NB4 (cell line): ENCODE results near the gene LIN37.
"Not testable (repeated sequence)": the region's sequence is repeated elsewhere in the genome, so short reads cannot be mapped to it uniquely, and the experiment has no call there.

ENCODE experiments used
- DNase-seq: peaks from one replicate; pipeline ENCODE4 v3.0.0; 2010; ENCODE audit warnings: low read depth
- H3K4me3 ChIP-seq: one replicate; pipeline ENCODE4 v1.5.1; 2011; ENCODE audit warnings: mild to moderate bottlenecking, low read depth, low read length, moderate library complexity
- MYC ChIP-seq: IDR thresholded peaks from 2 replicates; pipeline ENCODE4 v1.6.1; 2011; ENCODE audit warnings: low read depth, low read length
- POLR2A ChIP-seq: IDR thresholded peaks from 2 replicates; pipeline ENCODE4 v1.6.1; 2011; ENCODE audit warnings: mild to moderate bottlenecking; ENCODE audit not compliant: insufficient read length; ENCODE audit errors: extremely low read depth
- TF ChIP-seq, protein P1 (sequence below): IDR thresholded peaks from one replicate; pipeline ENCODE4 v1.5.1; 2012; ENCODE audit warnings: low read depth, low read length
- TF ChIP-seq, protein P2 (sequence below): IDR thresholded peaks from 2 replicates; pipeline ENCODE4 v1.6.1; 2011; ENCODE audit warnings: low read depth, low read length

The LIN37 gene

DNA sequence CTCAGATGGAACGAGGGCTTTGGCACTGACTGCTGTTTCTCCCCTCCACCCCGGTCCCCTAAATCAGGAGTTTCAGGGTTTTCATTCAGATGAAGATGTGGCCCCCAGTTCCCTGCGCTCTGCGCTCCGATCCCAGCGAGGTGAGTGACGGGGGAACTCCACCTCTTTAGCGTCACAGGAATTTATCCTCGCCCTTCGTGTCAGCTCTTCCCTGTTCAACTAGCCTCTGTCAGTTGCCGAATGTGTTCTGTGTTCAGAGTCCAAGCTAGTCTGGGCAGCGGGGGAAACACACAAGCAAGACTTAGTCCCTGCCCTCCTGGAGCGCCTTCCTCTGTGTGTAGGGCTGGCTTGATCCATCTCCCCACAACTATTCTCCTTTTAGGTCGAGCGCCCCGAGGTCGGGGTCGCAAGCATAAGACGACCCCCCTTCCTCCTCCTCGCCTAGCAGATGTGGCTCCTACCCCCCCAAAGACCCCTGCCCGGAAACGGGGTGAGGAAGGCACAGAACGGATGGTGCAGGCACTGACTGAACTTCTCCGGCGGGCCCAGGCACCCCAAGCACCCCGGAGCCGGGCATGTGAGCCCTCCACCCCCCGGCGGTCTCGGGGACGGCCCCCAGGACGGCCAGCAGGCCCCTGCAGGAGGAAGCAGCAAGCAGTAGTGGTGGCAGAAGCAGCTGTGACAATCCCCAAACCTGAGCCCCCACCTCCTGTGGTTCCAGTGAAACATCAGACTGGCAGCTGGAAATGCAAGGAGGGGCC, 28.8 kb upstream of the LIN37 start:
- H3K4me3 ChIP-seq = peak overlapping the region; percentile 76
- DNase-seq = no peak
- no peak for TF ChIP-seq MYC
- TF ChIP-seq, protein P1, sequence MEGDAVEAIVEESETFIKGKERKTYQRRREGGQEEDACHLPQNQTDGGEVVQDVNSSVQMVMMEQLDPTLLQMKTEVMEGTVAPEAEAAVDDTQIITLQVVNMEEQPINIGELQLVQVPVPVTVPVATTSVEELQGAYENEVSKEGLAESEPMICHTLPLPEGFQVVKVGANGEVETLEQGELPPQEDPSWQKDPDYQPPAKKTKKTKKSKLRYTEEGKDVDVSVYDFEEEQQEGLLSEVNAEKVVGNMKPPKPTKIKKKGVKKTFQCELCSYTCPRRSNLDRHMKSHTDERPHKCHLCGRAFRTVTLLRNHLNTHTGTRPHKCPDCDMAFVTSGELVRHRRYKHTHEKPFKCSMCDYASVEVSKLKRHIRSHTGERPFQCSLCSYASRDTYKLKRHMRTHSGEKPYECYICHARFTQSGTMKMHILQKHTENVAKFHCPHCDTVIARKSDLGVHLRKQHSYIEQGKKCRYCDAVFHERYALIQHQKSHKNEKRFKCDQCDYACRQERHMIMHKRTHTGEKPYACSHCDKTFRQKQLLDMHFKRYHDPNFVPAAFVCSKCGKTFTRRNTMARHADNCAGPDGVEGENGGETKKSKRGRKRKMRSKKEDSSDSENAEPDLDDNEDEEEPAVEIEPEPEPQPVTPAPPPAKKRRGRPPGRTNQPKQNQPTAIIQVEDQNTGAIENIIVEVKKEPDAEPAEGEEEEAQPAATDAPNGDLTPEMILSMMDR = no peak
- TF ChIP-seq POLR2A = no peak
- TF ChIP-seq, protein P2, sequence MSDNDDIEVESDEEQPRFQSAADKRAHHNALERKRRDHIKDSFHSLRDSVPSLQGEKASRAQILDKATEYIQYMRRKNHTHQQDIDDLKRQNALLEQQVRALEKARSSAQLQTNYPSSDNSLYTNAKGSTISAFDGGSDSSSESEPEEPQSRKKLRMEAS = no peak

DNA sequence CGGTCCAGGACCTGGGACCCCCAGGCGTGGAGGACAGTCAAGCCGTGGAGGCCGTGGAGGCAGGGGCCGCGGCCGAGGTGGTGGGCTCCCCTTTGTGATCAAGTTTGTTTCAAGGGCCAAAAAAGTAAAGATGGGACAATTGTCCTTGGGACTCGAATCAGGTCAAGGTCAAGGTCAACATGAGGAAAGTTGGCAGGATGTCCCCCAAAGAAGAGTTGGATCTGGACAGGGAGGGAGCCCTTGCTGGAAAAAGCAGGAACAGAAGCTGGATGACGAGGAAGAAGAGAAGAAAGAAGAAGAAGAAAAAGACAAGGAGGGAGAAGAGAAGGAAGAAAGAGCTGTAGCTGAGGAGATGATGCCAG, 28.2 kb upstream of the LIN37 start:
- no peak for DNase-seq
- TF ChIP-seq MYC (no peak), POLR2A (no peak)
- TF ChIP-seq, protein P1 = no peak
- TF ChIP-seq, protein P2 = no peak
- H3K4me3 ChIP-seq = no peak overlapping the region

DNA sequence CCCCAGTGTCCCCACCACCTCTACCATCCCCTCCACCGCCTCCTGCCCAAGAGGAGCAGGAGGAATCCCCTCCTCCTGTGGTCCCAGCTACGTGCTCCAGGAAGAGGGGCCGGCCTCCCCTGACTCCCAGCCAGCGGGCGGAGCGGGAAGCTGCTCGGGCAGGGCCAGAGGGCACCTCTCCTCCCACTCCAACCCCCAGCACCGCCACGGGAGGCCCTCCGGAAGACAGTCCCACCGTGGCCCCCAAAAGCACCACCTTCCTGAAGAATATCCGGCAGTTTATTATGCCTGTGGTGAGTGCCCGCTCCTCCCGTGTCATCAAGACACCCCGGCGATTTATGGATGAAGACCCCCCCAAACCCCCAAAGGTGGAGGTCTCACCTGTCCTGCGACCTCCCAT, 27.7 kb upstream of the LIN37 start:
- no peak overlapping the region for H3K4me3 ChIP-seq
- no peak for DNase-seq
- TF ChIP-seq, protein P1 = no peak

DNA sequence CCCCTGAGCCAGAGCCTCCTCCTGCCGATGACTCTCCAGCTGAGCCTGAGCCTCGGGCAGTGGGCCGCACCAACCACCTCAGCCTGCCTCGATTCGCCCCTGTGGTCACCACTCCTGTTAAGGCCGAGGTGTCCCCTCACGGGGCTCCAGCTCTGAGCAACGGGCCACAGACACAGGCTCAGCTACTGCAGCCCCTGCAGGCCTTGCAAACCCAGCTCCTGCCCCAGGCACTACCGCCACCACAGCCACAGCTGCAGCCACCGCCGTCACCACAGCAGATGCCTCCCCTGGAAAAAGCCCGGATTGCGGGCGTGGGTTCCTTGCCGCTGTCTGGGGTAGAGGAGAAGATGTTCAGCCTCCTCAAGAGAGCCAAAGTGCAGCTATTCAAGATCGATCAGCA, 27.0 kb upstream of the LIN37 start:
- H3K4me3 ChIP-seq = no peak overlapping the region
- DNase-seq = no peak
- no peak for TF ChIP-seq MYC
- no peak for TF ChIP-seq POLR2A

DNA sequence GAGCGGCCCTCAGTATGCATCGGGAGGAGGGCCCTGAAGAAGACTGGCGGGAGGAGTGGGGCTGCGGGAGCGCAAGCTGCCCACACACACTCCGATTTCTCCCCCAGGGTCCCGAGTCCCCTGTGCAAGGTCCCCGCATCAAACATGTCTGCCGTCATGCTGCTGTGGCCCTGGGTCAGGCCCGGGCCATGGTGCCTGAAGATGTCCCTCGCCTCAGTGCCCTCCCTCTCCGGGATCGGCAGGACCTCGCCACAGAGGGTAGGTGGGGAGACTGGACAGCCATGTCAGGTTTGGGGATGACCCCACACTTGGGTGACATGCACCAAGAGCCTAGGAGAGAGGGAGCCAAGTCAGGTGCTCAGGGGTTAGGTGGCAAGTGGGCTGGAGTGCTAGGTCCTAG, 25.9 kb upstream of the LIN37 start:
- no peak overlapping the region for H3K4me3 ChIP-seq
- no peak for TF ChIP-seq POLR2A
- TF ChIP-seq, protein P2 = no peak
- TF ChIP-seq, protein P1 = no peak
- no peak for TF ChIP-seq MYC
- no peak for DNase-seq

DNA sequence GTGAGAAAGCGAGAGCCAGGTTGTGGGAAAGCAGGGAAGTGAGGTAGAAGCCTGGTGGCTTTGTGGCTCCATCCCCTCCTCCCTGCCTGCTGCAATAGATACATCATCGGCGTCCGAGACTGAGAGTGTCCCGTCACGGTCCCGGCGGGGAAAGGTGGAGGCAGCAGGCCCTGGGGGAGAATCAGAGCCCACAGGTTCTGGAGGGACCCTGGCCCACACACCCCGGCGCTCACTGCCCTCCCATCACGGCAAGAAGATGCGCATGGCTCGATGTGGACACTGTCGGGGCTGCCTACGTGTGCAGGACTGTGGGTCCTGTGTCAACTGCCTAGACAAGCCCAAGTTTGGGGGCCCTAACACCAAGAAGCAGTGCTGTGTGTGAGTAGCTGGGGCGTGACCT, 25.5 kb upstream of the LIN37 start:
- no peak for TF ChIP-seq MYC
- TF ChIP-seq, protein P2 = no peak
- TF ChIP-seq POLR2A = no peak
- TF ChIP-seq, protein P1 = no peak
- no peak overlapping the region for H3K4me3 ChIP-seq
- no peak for DNase-seq

DNA sequence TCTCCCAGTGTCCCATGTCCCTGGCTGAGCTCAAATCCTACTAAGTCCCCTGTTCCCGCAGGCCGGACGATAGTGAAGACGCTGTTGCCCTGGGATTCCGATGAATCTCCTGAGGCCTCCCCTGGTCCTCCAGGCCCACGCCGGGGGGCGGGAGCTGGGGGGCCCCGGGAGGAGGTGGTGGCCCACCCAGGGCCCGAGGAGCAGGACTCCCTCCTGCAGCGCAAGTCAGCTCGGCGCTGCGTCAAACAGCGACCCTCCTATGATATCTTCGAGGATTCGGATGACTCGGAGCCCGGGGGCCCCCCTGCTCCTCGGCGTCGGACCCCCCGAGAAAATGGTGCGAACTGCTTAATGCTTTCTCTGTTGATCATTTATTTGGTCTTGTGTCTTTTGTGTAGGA, 24.7 kb upstream of the LIN37 start:
- TF ChIP-seq, protein P1 = no peak
- TF ChIP-seq POLR2A = no peak
- TF ChIP-seq, protein P2 = no peak
- no peak for TF ChIP-seq MYC
- no peak for DNase-seq
- H3K4me3 ChIP-seq = no peak overlapping the region

DNA sequence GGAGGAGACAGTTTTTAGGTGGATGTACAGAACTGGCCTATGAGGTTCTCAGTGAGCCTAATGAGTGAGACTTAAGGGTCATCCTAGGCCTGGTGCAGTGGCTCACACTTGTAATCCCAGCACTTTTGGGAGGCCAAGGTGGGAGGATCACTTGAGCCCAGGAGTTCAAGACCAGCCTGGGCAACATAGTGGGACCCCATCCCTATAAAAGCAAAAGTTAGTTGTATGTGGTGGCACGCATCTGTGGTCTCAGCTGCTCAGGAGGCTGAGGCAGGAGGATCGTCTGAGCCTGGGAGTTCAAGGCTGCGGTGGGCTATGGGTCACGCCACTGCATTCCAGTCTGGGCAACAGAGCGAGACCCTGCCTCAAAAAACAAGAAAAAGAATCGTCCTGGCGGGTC, 24.2 kb upstream of the LIN37 start:
- DNase-seq, H3K4me3 ChIP-seq: not testable (repeated sequence)
